ENCODE data around the gene VRK1.

VRK1 gene

DNA sequence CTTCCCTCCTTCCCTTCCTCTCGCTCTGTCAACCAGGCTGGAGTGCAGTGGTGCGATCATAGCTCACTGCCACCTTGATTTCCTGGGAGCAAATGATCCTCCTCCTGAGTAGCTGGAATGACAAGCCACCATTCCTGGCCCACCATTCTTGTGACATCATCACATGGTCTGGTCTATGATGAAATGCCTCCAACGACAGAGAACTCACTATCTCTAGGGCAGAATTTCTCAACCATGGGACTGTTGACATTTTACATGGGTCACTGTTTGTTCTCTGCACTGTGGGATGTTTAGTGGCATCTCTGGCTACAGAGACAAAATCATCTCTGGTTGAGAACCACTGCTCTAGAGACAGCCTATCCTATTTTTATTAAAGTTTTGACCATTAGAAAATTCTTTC, 9.7 kb downstream of the VRK1 start:
- Histone ChIP-seq H3K27me3 (ENCODE audit: control insufficient read depth, low read length) (no peaks in the 10 kb centered on the region), H4K20me1 (ENCODE audit: control insufficient read depth, insufficient read depth, low read depth, low read length) (peaks cover 32% of the 10 kb centered on the region), H3K36me3 (ENCODE audit: control insufficient read depth, low read length) (peaks cover 56% of the 10 kb centered on the region), H3K27ac (ENCODE audit: low read depth, low read length) (no peak overlapping the region), H3K9me3 (ENCODE audit: control insufficient read depth, insufficient read depth, low read length) (no peaks in the 10 kb centered on the region), H3K79me2 (ENCODE audit: control insufficient read depth, low read length) (peaks cover 100% of the 10 kb centered on the region), H3K4me1 (ENCODE audit: control insufficient read depth, low read length) (peaks cover 13% of the 10 kb centered on the region), H3K4me3 (ENCODE audit: low read length) (no peak overlapping the region), H3K9me2 (replicated peaks; ENCODE audit: control insufficient read depth, low read length) (no peaks in the 10 kb centered on the region), H3F3A (ENCODE audit: control insufficient read depth, insufficient read depth) (no peaks in the 10 kb centered on the region), H3K4me2 (ENCODE audit: low read length) (no peak overlapping the region)
- no peak for TF ChIP-seq EZH2phosphoT487 (IDR thresholded peaks at IDR 0.05; ENCODE audit: borderline replicate concordance, low read length)
- TF ChIP-seq, protein P1, sequence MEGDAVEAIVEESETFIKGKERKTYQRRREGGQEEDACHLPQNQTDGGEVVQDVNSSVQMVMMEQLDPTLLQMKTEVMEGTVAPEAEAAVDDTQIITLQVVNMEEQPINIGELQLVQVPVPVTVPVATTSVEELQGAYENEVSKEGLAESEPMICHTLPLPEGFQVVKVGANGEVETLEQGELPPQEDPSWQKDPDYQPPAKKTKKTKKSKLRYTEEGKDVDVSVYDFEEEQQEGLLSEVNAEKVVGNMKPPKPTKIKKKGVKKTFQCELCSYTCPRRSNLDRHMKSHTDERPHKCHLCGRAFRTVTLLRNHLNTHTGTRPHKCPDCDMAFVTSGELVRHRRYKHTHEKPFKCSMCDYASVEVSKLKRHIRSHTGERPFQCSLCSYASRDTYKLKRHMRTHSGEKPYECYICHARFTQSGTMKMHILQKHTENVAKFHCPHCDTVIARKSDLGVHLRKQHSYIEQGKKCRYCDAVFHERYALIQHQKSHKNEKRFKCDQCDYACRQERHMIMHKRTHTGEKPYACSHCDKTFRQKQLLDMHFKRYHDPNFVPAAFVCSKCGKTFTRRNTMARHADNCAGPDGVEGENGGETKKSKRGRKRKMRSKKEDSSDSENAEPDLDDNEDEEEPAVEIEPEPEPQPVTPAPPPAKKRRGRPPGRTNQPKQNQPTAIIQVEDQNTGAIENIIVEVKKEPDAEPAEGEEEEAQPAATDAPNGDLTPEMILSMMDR (IDR thresholded peaks at IDR 0.05; ENCODE audit: low read depth, low read length, poor library complexity, severe bottlenecking): no peak

DNA sequence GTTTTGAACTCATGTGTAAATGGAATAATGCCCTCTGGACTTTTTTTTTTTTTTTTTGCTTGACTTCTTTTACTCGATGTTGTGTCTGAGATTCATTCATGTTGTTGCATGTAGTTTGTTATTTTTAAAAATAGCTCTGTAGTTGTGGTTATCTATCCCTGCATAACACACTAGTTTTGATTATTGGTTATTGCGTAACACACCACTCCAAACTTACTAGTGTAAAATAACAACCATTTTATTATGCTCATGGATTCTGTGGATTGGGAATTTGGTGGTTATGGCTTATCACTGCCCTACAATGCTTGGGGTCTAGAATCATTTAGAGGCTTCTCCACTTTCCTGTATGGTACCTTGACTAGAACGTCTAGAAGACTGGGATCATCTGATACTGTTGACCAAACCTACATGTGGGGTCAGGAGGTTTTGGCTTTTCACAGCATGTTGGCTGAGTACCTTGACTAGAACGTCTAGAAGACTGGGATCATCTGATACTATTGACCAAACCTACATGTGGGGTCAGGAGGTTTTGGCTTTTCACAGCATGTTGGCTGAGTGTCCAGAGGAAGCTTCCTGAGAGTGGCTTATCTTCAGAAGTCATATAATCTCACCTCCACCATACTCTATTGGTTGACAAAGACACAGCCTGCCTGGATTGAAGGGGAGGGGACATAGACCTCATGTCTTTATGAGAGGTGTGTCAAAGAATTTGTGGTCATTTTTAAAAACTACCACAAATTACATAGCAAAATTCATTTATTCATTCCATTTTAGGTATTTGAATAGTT, 11.6 kb downstream of the VRK1 start:
- Histone ChIP-seq H3K4me2 (ENCODE audit: low read length) (no peak overlapping the region), H3K9me2 (replicated peaks; ENCODE audit: control insufficient read depth, low read length) (no peaks in the 10 kb centered on the region), H3K79me2 (ENCODE audit: control insufficient read depth, low read length) (peaks cover 100% of the 10 kb centered on the region), H3K4me3 (ENCODE audit: low read length) (no peak overlapping the region), H3F3A (ENCODE audit: control insufficient read depth, insufficient read depth) (no peaks in the 10 kb centered on the region), H4K20me1 (ENCODE audit: control insufficient read depth, insufficient read depth, low read depth, low read length) (peaks cover 34% of the 10 kb centered on the region), H3K9me3 (ENCODE audit: control insufficient read depth, insufficient read depth, low read length) (no peaks in the 10 kb centered on the region), H3K27ac (ENCODE audit: low read depth, low read length) (no peak overlapping the region), H3K27me3 (ENCODE audit: control insufficient read depth, low read length) (no peaks in the 10 kb centered on the region), H3K36me3 (ENCODE audit: control insufficient read depth, low read length) (peaks cover 64% of the 10 kb centered on the region), H3K4me1 (ENCODE audit: control insufficient read depth, low read length) (peaks cover 18% of the 10 kb centered on the region)
- no peak for TF ChIP-seq EZH2phosphoT487 (IDR thresholded peaks at IDR 0.05; ENCODE audit: borderline replicate concordance, low read length)
- TF ChIP-seq, protein P1 (IDR thresholded peaks at IDR 0.05; ENCODE audit: low read depth, low read length, poor library complexity, severe bottlenecking): no peak

DNA sequence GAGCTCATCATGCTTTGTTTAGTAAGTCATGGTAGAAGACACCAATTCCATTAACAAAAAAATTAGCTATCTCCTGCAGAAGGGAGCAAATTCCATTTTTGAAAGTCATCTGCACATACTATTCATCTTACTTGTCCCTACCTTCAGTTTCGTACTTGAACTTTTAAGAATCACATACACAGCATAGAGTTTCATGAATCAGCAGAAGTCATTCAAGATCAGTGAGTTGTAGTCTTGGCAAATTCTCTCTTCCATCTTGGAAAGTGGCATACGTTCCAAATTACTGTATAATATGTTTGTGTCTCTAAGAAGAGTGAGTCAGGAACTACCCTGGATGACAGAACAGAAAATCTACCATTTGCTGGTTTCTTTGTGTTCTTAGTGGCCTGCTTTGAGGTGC, 14.1 kb downstream of the VRK1 start:
- peaks cover 51% of the 10 kb centered on the region for H3K36me3 ChIP-seq (ENCODE audit: control insufficient read depth, low read length)
- peaks cover 12% of the 10 kb centered on the region for H4K20me1 ChIP-seq (ENCODE audit: control insufficient read depth, insufficient read depth, low read depth, low read length)

More for the DNA sequence above, 14.1 kb downstream of the VRK1 start:
- peaks cover 100% of the 10 kb centered on the region for H3K79me2 ChIP-seq (ENCODE audit: control insufficient read depth, low read length)
- H3K27me3 ChIP-seq (ENCODE audit: control insufficient read depth, low read length): no peaks in the 10 kb centered on the region
- H3F3A ChIP-seq (ENCODE audit: control insufficient read depth, insufficient read depth): no peaks in the 10 kb centered on the region
- no peaks in the 10 kb centered on the region for H3K9me3 ChIP-seq (ENCODE audit: control insufficient read depth, insufficient read depth, low read length)
- H3K27ac ChIP-seq (ENCODE audit: low read depth, low read length): no peak overlapping the region
- H3K4me2 ChIP-seq (ENCODE audit: low read length): no peak overlapping the region
- no peak overlapping the region for H3K4me3 ChIP-seq (ENCODE audit: low read length)
- no peak for TF ChIP-seq EZH2phosphoT487 (IDR thresholded peaks at IDR 0.05; ENCODE audit: borderline replicate concordance, low read length)
- TF ChIP-seq, protein P1 (IDR thresholded peaks at IDR 0.05; ENCODE audit: low read depth, low read length, poor library complexity, severe bottlenecking): no peak
- no peaks in the 10 kb centered on the region for H3K9me2 ChIP-seq (replicated peaks; ENCODE audit: control insufficient read depth, low read length)
- peaks cover 6% of the 10 kb centered on the region; the same call in 1 of the 2 replicates for H3K4me1 ChIP-seq (ENCODE audit: control insufficient read depth, low read length)
